Activated naive CD8-positive, alpha-beta T cell treated with anti-CD3 and anti-CD28 coated beads, Interleukin-2, amount 50 U/mL, for 24 hours (primary cell): ENCODE results near the gene CYB561D2.

Experiments used
- ATAC-seq: fragments of 150-1000 bp; cut with Tn5 transposase; one replicate; pipeline ENCODE4 v1.10.0; 2021
- DNase-seq: peaks from one replicate; pipeline ENCODE4 v3.0.0; 2021
- H3K27ac Mint-ChIP-seq: one replicate; pipeline ENCODE4 v1.8.0; 2021; ENCODE audit warnings: mild to moderate bottlenecking, mixed read lengths
- H3K27me3 Mint-ChIP-seq: one replicate; pipeline ENCODE4 v1.8.0; 2021; ENCODE audit warnings: mixed read lengths
- H3K36me3 Mint-ChIP-seq: one replicate; pipeline ENCODE4 v1.8.0; 2021; ENCODE audit warnings: low read depth, mixed read lengths
- H3K4me1 Mint-ChIP-seq: one replicate; pipeline ENCODE4 v1.8.0; 2021; ENCODE audit warnings: mixed read lengths
- H3K4me3 Mint-ChIP-seq: one replicate; pipeline ENCODE4 v1.8.0; 2021; ENCODE audit warnings: mild to moderate bottlenecking, moderate library complexity, mixed read lengths
- H3K9me3 Mint-ChIP-seq: one replicate; pipeline ENCODE4 v1.8.0; 2021; ENCODE audit warnings: mixed read lengths

Gene CYB561D2

GRCh38 chr3:50319894-50320625 lies 30.6 kb upstream of the CYB561D2 start:
- peaks cover 5% of the 10 kb centered on the region for H3K36me3 Mint-ChIP-seq
- H3K27me3 Mint-ChIP-seq: no peaks in the 10 kb centered on the region
- H3K9me3 Mint-ChIP-seq: no peaks in the 10 kb centered on the region
- peaks cover 33% of the 10 kb centered on the region for H3K4me1 Mint-ChIP-seq
- peak overlapping the region; percentile 87 for H3K4me3 Mint-ChIP-seq
- no peak for ATAC-seq
- H3K27ac Mint-ChIP-seq: no peak overlapping the region
- DNase-seq: no peak

GRCh38 chr3:50320853-50321335 lies 29.8 kb upstream of the CYB561D2 start:
- H3K36me3 Mint-ChIP-seq: peaks cover 5% of the 10 kb centered on the region
- H3K4me3 Mint-ChIP-seq: peak overlapping the region; percentile 87
- H3K27ac Mint-ChIP-seq: peak overlapping the region; percentile 73
- no peaks in the 10 kb centered on the region for H3K9me3 Mint-ChIP-seq
- ATAC-seq (peak; percentile 48), DNase-seq (peak; percentile 67)
- no peaks in the 10 kb centered on the region for H3K27me3 Mint-ChIP-seq
- peaks cover 32% of the 10 kb centered on the region for H3K4me1 Mint-ChIP-seq

GRCh38 chr3:50321336-50322114 lies 29.1 kb upstream of the CYB561D2 start:
- H3K36me3 Mint-ChIP-seq: peaks cover 2% of the 10 kb centered on the region
- DNase-seq: peak; percentile 83
- ATAC-seq: peak; percentile 73
- no peaks in the 10 kb centered on the region for H3K9me3 Mint-ChIP-seq
- H3K27ac Mint-ChIP-seq: peak overlapping the region; percentile 90
- peak overlapping the region; percentile 75 for H3K4me3 Mint-ChIP-seq
- no peaks in the 10 kb centered on the region for H3K27me3 Mint-ChIP-seq
- H3K4me1 Mint-ChIP-seq: peaks cover 32% of the 10 kb centered on the region

- Mint-ChIP-seq H3K27ac (no peak overlapping the region), H3K9me3 (no peaks in the 10 kb centered on the region), H3K27me3 (no peaks in the 10 kb centered on the region), H3K4me3 (peak overlapping the region; percentile 75), H3K36me3 (peaks cover 2% of the 10 kb centered on the region), H3K4me1 (peaks cover 32% of the 10 kb centered on the region)
- DNase-seq (no peak), ATAC-seq (no peak)
These were observed 28.6 kb upstream of the CYB561D2 start for GRCh38 chr3:50322115-50322385.

GRCh38 chr3:50322386-50323091 lies 28.1 kb upstream of the CYB561D2 start, which contains the start of gene HYAL2:
TSS of gene HYAL2 (minus strand) at chr3:50322745. CDS start at chr3:50320489, 2,256 bp downstream.
- peak; percentile 2 for DNase-seq
- Mint-ChIP-seq H3K36me3 (peaks cover 2% of the 10 kb centered on the region), H3K27me3 (no peaks in the 10 kb centered on the region), H3K4me3 (peak within 1 kb of the TSS; percentile 75), H3K4me1 (peaks cover 31% of the 10 kb centered on the region), H3K27ac (peak within 1 kb of the TSS; percentile 90), H3K9me3 (no peaks in the 10 kb centered on the region)
- no peak for ATAC-seq

GRCh38 chr3:50323092-50323600 lies 27.5 kb upstream of the CYB561D2 start:
- Mint-ChIP-seq H3K27ac (no peak overlapping the region), H3K9me3 (no peaks in the 10 kb centered on the region), H3K4me1 (peaks cover 33% of the 10 kb centered on the region), H3K27me3 (no peaks in the 10 kb centered on the region), H3K4me3 (no peak overlapping the region), H3K36me3 (peaks cover 2% of the 10 kb centered on the region)
- no peak for ATAC-seq
- DNase-seq: no peak

GRCh38 chr3:50323614-50324199 lies 27.0 kb upstream of the CYB561D2 start:
- DNase-seq (no peak), ATAC-seq (no peak)
- Mint-ChIP-seq H3K9me3 (no peaks in the 10 kb centered on the region), H3K4me3 (no peak overlapping the region), H3K4me1 (peaks cover 34% of the 10 kb centered on the region), H3K36me3 (no peaks in the 10 kb centered on the region), H3K27ac (no peak overlapping the region), H3K27me3 (no peaks in the 10 kb centered on the region)

GRCh38 chr3:50324351-50325112 lies 26.1 kb upstream of the CYB561D2 start:
- H3K36me3 Mint-ChIP-seq: no peaks in the 10 kb centered on the region
- no peaks in the 10 kb centered on the region for H3K9me3 Mint-ChIP-seq
- peak overlapping the region; percentile 6 for H3K27ac Mint-ChIP-seq
- H3K27me3 Mint-ChIP-seq: no peaks in the 10 kb centered on the region
- DNase-seq: peak; percentile 76
- peak; percentile 29 for ATAC-seq
- H3K4me3 Mint-ChIP-seq: no peak overlapping the region
- H3K4me1 Mint-ChIP-seq: peaks cover 28% of the 10 kb centered on the region

GRCh38 chr3:50325113-50325480 lies 25.6 kb upstream of the CYB561D2 start:
- no peak overlapping the region for H3K4me3 Mint-ChIP-seq
- H3K27ac Mint-ChIP-seq: no peak overlapping the region
- H3K4me1 Mint-ChIP-seq: peaks cover 23% of the 10 kb centered on the region
- no peaks in the 10 kb centered on the region for H3K9me3 Mint-ChIP-seq
- peaks cover 4% of the 10 kb centered on the region for H3K36me3 Mint-ChIP-seq
- no peaks in the 10 kb centered on the region for H3K27me3 Mint-ChIP-seq
- ATAC-seq: no peak
- no peak for DNase-seq

GRCh38 chr3:50325497-50326181 lies 25.0 kb upstream of the CYB561D2 start:
- no peak overlapping the region for H3K27ac Mint-ChIP-seq
- H3K36me3 Mint-ChIP-seq: peaks cover 9% of the 10 kb centered on the region

GRCh38 chr3:50326182-50326541 lies 24.5 kb upstream of the CYB561D2 start:
- no peak for DNase-seq
- no peak for ATAC-seq
- Mint-ChIP-seq H3K9me3 (no peaks in the 10 kb centered on the region), H3K4me3 (peak overlapping the region; percentile 38), H3K27ac (no peak overlapping the region), H3K36me3 (peaks cover 12% of the 10 kb centered on the region), H3K4me1 (peaks cover 19% of the 10 kb centered on the region), H3K27me3 (no peaks in the 10 kb centered on the region)

More at GRCh38 chr3:50325497-50326181, 25.0 kb upstream of the CYB561D2 start:
- DNase-seq (no peak), ATAC-seq (no peak)
- Mint-ChIP-seq H3K4me3 (no peak overlapping the region), H3K9me3 (no peaks in the 10 kb centered on the region), H3K27me3 (no peaks in the 10 kb centered on the region), H3K4me1 (peaks cover 20% of the 10 kb centered on the region)

GRCh38 chr3:50327129-50327528 lies 23.5 kb upstream of the CYB561D2 start:
- H3K4me1 Mint-ChIP-seq: peaks cover 19% of the 10 kb centered on the region

GRCh38 chr3:50327943-50328691 lies 22.5 kb upstream of the CYB561D2 start, which contains the start of gene TUSC2:
TSS of gene TUSC2 (minus strand) at chr3:50328223. CDS start at chr3:50328099, 124 bp downstream.
- peaks cover 19% of the 10 kb centered on the region for H3K4me1 Mint-ChIP-seq
- peaks cover 20% of the 10 kb centered on the region for H3K36me3 Mint-ChIP-seq
- H3K27me3 Mint-ChIP-seq: no peaks in the 10 kb centered on the region
- H3K9me3 Mint-ChIP-seq: no peaks in the 10 kb centered on the region
- peak within 1 kb of the TSS; percentile 87 for H3K4me3 Mint-ChIP-seq
- ATAC-seq (peak; percentile 89), DNase-seq (peak; percentile 95)
- peak within 1 kb of the TSS; percentile 89 for H3K27ac Mint-ChIP-seq

More at GRCh38 chr3:50327129-50327528, 23.5 kb upstream of the CYB561D2 start:
- no peak for ATAC-seq
- H3K4me3 Mint-ChIP-seq: peak overlapping the region; percentile 87
- no peaks in the 10 kb centered on the region for H3K27me3 Mint-ChIP-seq
- peak overlapping the region; percentile 69 for H3K27ac Mint-ChIP-seq
- no peak for DNase-seq
- H3K9me3 Mint-ChIP-seq: no peaks in the 10 kb centered on the region
- peaks cover 15% of the 10 kb centered on the region for H3K36me3 Mint-ChIP-seq
